Caki2 (cell line): Measurements from ENCODE around the gene IL5. TPM values are rescaled to one million over a fixed set of nuclear protein-coding genes. Genes with fewer than 3 reads are reported as not detected.
"Not testable (repeated sequence)": the region's sequence is repeated elsewhere in the genome, so short reads cannot be mapped to it uniquely, and the experiment has no call there.

Experiments used
- DNase-seq: peaks from one replicate; pipeline ENCODE4 v3.0.0-alpha.2; 2015; ENCODE audit warnings: low read depth
- in situ Hi-C: cut with HindIII; loops from 2 replicates; pipeline ENCODE4 v1.10.0; 2016; ENCODE audit warnings: low sequenced_read_pairs, low pct_unique_long_range_greater_than_20kb, mixed read lengths
- total RNA-seq: library from RNA; depleted of rRNA; stranded (reverse); fragments of >200 nt; shearing (Covaris generic); gene quantifications from 2 replicates; pipeline ENCODE4 v1.2.3, GENCODE V29; 2014; ENCODE audit warnings: low replicate concordance

Gene IL5
- total RNA-seq, 1 experiment from 2014 or later: not detected

DNA sequence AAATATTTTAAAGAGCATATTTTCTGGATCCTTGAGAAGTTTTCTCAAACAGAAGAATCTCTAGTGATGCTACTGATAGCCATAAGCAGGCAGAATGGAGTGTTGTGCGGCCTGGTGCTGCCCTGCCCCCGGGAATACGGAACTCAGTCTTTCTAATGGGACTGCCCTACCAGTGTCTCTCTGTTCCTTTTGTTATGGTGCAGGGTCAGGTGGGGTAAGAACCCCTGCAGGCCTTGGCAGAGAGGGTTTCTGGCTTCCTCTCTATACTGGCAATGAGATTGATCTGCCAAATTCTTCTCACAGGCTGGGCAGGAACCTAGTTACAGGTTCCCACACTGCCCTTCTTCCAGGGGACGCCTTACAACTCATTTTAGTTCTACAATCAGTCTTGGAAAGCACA, 2.6 kb downstream of the IL5 start:
- DNase-seq: no peak
- in situ Hi-C loops: no loop called here

GRCh38 chr5:132540149-132540548, 3.2 kb downstream of the IL5 start:
- in situ Hi-C loops: no loop called here
- DNase-seq: no peak

GRCh38 chr5:132539716-132540115, 3.6 kb downstream of the IL5 start:
- no peak for DNase-seq
- in situ Hi-C loops: no loop called here

- no peak for DNase-seq
- in situ Hi-C loops: no loop called here
These were observed 12.4 kb downstream of the IL5 start for GRCh38 chr5:132530946-132531345.

GRCh38 chr5:132528866-132529634, 14.3 kb downstream of the IL5 start:
- no peak for DNase-seq
- in situ Hi-C loops: no loop called here

- in situ Hi-C loops: no loop called here
These were observed 15.3 kb downstream of the IL5 start for GRCh38 chr5:132528021-132528420.

GRCh38 chr5:132526974-132527564, 16.3 kb downstream of the IL5 start:
- in situ Hi-C loops: no loop called here
- no peak for DNase-seq

More at GRCh38 chr5:132528021-132528420, 15.3 kb downstream of the IL5 start:
- DNase-seq: no peak

DNA sequence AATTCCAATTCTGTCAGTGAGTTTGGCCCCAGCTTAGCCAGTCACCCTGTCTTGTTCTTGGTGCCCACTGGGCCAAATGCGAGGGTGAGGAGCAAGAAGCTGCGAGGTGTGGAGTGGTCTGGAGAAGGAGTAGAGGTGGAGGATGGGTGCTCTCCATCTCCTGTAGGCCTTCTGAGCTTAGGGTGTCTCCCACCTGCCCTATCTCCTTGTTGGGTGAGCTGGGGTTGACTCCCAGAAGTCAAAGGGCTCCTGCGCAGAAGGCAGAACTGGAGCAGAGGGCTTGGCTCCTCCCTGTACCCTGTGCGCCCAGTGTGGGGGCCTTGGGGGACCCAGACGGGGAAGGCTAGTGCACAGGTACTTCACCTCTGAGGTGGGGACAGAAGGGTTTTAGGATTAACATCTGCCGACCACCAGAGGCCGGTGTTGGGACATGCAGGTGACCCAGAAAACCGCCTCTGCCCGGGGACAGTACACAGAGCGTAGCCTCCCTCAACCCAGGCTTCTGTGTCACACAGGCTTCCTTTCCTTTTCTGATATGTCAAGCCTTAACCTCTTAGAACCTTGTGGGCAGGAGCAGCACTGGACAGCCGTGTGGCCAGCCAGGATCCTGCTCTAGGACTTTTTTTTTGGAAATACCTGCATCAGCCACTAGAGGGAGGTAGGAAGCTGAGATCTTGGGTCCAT, 16.9 kb downstream of the IL5 start:
- DNase-seq: peak; percentile 69
- in situ Hi-C loops: no loop called here

DNA sequence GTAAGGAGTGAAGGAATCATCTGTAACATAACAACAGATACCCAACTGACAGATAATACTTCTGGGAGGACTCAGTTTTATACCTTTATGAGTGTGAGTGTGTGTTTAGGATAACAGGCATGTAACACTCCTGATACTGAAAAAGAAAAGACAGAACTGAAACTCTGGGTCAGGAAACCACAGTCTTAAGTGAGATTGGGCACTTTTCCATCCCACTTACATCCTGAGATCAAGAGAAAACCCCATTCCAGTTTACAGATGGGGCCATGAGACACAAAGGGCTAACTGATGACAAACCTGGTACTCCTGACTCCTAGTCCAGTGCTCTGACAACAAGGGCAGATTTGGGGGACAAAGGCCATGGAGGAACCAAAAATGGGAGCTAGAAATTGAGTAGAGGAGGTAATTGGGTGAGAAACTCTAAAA, 18.0 kb downstream of the IL5 start:
- in situ Hi-C loops: no loop called here
- DNase-seq: no peak

DNA sequence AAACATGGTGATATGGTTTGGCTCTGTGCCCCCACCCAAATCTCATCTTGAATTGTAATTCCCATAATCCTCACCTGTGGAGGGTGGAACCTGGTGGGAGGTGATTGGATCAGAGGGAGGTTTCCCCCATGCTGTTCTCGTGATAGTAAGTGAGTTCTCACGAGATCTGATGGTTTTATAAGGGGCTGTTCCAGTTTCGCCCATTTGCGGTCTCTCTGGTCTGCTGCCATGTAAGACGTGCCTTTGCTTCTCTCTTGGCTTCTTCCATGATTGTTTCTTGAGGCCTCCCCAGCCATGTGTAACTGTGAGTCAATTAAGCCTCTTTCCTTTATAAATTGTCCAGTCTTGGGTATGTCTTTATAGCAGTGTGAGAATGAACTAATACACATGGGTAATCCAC, 18.4 kb downstream of the IL5 start:
- DNase-seq, in situ Hi-C loops: not testable (repeated sequence)

DNA sequence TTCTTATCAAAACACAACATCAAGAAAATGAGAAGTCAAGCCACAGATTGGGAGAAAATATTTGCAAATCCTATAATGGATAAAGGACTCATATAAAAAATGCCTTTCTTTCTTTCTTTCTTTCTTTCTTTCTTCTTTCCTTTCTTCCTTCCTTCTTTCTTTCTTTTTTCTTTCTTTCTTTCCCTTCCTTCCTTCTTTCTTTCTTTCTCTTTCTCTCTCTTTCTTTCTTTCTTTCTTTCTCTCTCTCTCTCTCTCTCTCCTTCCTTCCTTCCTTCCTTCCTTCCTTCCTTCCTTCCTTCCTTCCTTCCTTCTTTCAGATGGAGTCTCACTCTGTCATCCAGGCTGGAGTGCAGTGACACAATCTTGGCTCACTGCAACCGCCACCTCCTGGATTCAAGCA, 21.3 kb downstream of the IL5 start:
- DNase-seq, in situ Hi-C loops: not testable (repeated sequence)

- in situ Hi-C loops, DNase-seq: not testable (repeated sequence)
These were observed 29.5 kb downstream of the IL5 start for GRCh38 chr5:132513618-132514336.

DNA sequence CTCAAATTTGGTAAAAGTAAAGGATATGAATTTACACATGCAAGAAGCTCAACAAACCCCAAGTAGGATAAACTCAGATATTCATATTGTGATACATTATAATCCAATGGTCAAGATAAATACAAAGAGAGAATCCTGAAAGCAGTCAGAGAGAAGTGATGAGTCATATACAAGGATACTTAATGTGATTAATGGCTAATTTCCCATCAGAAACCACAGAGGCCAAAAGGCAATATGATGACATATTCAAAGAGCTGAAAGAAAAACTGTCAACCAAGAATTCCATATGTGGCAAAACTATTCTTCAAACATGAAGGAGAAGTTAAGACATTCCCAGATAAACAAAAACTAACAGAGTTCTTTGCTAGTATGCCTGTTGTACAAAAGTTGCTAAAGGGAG, 33.2 kb downstream of the IL5 start:
- DNase-seq: peak; percentile 65
- in situ Hi-C loops: no loop called here

GRCh38 chr5:132506094-132506692, 37.1 kb downstream of the IL5 start:
- DNase-seq: no peak
- in situ Hi-C loops: no loop called here

DNA sequence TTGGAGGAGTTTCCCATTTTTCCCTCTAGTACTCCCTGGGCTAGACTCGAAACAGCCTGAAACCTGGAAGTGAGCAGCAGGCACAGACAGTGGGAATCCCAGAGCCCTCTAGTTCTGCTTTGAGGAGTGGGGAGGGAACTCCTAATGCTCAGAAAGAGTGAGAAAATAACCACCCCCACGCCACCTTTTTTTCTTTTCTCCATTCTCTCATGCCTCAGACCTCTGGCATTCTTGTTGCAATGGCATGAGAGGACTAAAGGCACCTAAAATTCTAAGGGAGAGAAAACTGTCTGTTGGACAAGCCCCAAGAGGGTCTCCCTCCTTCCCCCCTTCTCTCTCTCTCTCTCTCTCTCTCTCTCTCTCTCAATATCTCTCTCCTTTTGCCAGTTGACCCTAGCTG, 37.7 kb downstream of the IL5 start:
- no peak for DNase-seq
- in situ Hi-C loops: no loop called here

DNA sequence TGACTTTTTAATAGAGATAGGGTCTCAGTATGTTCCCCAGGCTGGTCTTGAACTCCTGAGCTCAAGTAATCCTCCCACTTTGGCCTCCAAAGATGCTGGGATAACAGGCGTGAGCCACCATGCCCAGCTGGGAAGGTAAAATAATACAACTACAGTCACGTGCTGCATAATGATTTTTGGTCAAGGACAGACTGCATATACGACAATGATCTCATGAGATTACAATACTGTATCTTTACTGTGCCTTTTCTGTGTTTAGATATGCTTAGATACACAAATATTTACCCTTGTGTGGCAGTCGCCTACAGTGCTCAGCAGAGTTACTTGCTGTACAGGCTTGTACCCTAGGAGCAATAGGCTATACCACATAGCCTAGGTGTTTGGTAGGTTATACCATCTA, 38.6 kb downstream of the IL5 start:
- in situ Hi-C loops: no loop called here
- DNase-seq: no peak

- no peak for DNase-seq
- in situ Hi-C loops: no loop called here
These were observed 40.1 kb downstream of the IL5 start for GRCh38 chr5:132503244-132503643.
